SU-DHL-6 (cell line): ENCODE results near the gene PRR36.

Experiments
- CTCF ChIP-seq: fragments of 200-600 bp; sonication (generic); IDR thresholded peaks from one replicate; pipeline ENCODE4 v1.5.1; 2017; ENCODE audit warnings: antibody characterized with exemption, mild to moderate bottlenecking, low read length, moderate library complexity; ENCODE audit not compliant: insufficient read depth, poor library complexity, severe bottlenecking
- EZH2phosphoT487 ChIP-seq: fragments of 200-600 bp; sonication (generic), shearing (Covaris generic); conservative IDR thresholded peaks from 2 replicates; pipeline ENCODE4 v1.6.1; 2018; ENCODE audit warnings: mild to moderate bottlenecking, antibody characterized with exemption, low read length, moderate library complexity, mixed read lengths

- TF ChIP-seq CTCF, result no peak
- no peak for TF ChIP-seq EZH2phosphoT487
Observed at GRCh38 chr19:7883105-7883504, 8.9 kb upstream of the PRR36 start.
